Calu3 (cell line): Measurements from ENCODE around the gene CDKL2. TPM values are rescaled to one million over a fixed set of nuclear protein-coding genes. Genes with fewer than 3 reads are reported as not detected.

Experiments used
- BruUV-seq: library from RNA; stranded (reverse); fragments of 400-500 nt; replicated peaks from 2 replicates; lab custom pipeline; 2021; lab: Mats Ljungman, UMichigan
- CTCF ChIA-PET: fragments of 300-600 bp; sonication (Branson Sonifier 250); formaldehyde crosslinking; loops from one replicate; lab custom pipeline; 2022; ENCODE audit warnings: antibody characterized with exemption; lab: Charles Lee
- DNase-seq: peaks from one replicate; pipeline ENCODE4 v3.0.0; 2022
- H3K27ac Mint-ChIP-seq: one replicate; pipeline ENCODE4 v1.8.0; 2022; ENCODE audit warnings: mixed read lengths; ENCODE audit not compliant: unreplicated experiment
- H3K27me3 Mint-ChIP-seq: one replicate; pipeline ENCODE4 v1.8.0; 2022; ENCODE audit warnings: mixed read lengths; ENCODE audit not compliant: unreplicated experiment
- H3K36me3 Mint-ChIP-seq: one replicate; pipeline ENCODE4 v1.8.0; 2022; ENCODE audit warnings: mild to moderate bottlenecking, moderate library complexity, mixed read lengths; ENCODE audit not compliant: insufficient read depth, unreplicated experiment
- H3K4me1 Mint-ChIP-seq: one replicate; pipeline ENCODE4 v1.8.0; 2022; ENCODE audit warnings: mild to moderate bottlenecking, low read depth, mixed read lengths; ENCODE audit not compliant: unreplicated experiment
- H3K4me3 Mint-ChIP-seq: one replicate; pipeline ENCODE4 v1.8.0; 2022; ENCODE audit warnings: mild to moderate bottlenecking, low read depth, moderate library complexity, mixed read lengths; ENCODE audit not compliant: unreplicated experiment
- H3K9me3 Mint-ChIP-seq: one replicate; pipeline ENCODE4 v1.8.0; 2022; ENCODE audit warnings: low read depth, mixed read lengths; ENCODE audit not compliant: unreplicated experiment
- CTCF ChIP-seq: fragments of 200-600 bp; IDR thresholded peaks from one replicate; pipeline ENCODE4 v1.8.0; 2022; ENCODE audit warnings: antibody characterized with exemption; ENCODE audit not compliant: unreplicated experiment
- intact Hi-C: fragments of 100-400 bp; cut with micrococcal nuclease; formaldehyde crosslinking; loops from one replicate; pipeline ENCODE4 v1.10.0; 2022; ENCODE audit not compliant: unreplicated experiment
- total RNA-seq: library from RNA; stranded (reverse); gene quantifications from 2 replicates; pipeline ENCODE4 v1.2.3, GENCODE V29; 2022

Gene CDKL2
- total RNA-seq, 1 experiment from 2014 or later: 2.7 TPM

GRCh38 chr4:75634281-75634680, 4.0 kb upstream of the CDKL2 start:
- intact Hi-C loops: no loop called here
- no peaks in the 10 kb centered on the region for H3K9me3 Mint-ChIP-seq
- no peak overlapping the region for H3K27ac Mint-ChIP-seq
- DNase-seq: no peak
- H3K4me3 Mint-ChIP-seq: no peak overlapping the region
- H3K27me3 Mint-ChIP-seq: no peaks in the 10 kb centered on the region
- TF ChIP-seq CTCF: no peak
- peaks cover 17% of the 10 kb centered on the region for H3K36me3 Mint-ChIP-seq
- peaks cover 9% of the 10 kb centered on the region for H3K4me1 Mint-ChIP-seq
- CTCF ChIA-PET: no interaction called here
- BruUV-seq: no TSS peak

GRCh38 chr4:75633846-75634245, 3.5 kb upstream of the CDKL2 start:
- intact Hi-C loops: no loop called here
- no peak for DNase-seq
- BruUV-seq: no TSS peak
- H3K4me3 Mint-ChIP-seq: no peak overlapping the region
- CTCF ChIA-PET: no interaction called here
- H3K27me3 Mint-ChIP-seq: no peaks in the 10 kb centered on the region
- peaks cover 9% of the 10 kb centered on the region for H3K4me1 Mint-ChIP-seq
- H3K9me3 Mint-ChIP-seq: no peaks in the 10 kb centered on the region
- no peak for TF ChIP-seq CTCF
- H3K27ac Mint-ChIP-seq: no peak overlapping the region
- peaks cover 12% of the 10 kb centered on the region for H3K36me3 Mint-ChIP-seq

- intact Hi-C loops: no loop called here
- Mint-ChIP-seq H3K4me1 (peaks cover 9% of the 10 kb centered on the region), H3K36me3 (peaks cover 12% of the 10 kb centered on the region), H3K4me3 (peak overlapping the region; percentile 73), H3K27me3 (no peaks in the 10 kb centered on the region), H3K27ac (peak overlapping the region; percentile 6), H3K9me3 (no peaks in the 10 kb centered on the region)
- no peak for TF ChIP-seq CTCF
- DNase-seq: no peak
- BruUV-seq: no TSS peak
- CTCF ChIA-PET: no interaction called here
Observed at GRCh38 chr4:75630937-75631329, 605 bp upstream of the CDKL2 start.

- CTCF ChIA-PET: interaction anchor here (0.6 kb wide), 1 partner anchor 158 kb away, joined by 5 read pairs; no protein-coding TSS in a partner anchor
- H3K9me3 Mint-ChIP-seq: no peaks in the 10 kb centered on the region
- no peak for DNase-seq
- H3K36me3 Mint-ChIP-seq: peaks cover 12% of the 10 kb centered on the region
- TF ChIP-seq CTCF: no peak
- intact Hi-C loops: no loop called here
- TSS peak; percentile 72 for BruUV-seq
- H3K27me3 Mint-ChIP-seq: no peaks in the 10 kb centered on the region
- peaks cover 9% of the 10 kb centered on the region for H3K4me1 Mint-ChIP-seq
- peak overlapping the region; percentile 26 for H3K4me3 Mint-ChIP-seq
- H3K27ac Mint-ChIP-seq: no peak overlapping the region
Observed at GRCh38 chr4:75629239-75629638, 1.1 kb downstream of the CDKL2 start.
